GM12892 (cell line): ENCODE data around the gene RPTOR.

Source experiments
- POLR2A ChIP-seq: IDR thresholded peaks from 2 replicates; pipeline ENCODE4 v1.6.1; 2011; ENCODE audit warnings: low read depth, low read length, control low read depth
- TAF1 ChIP-seq: IDR thresholded peaks from 2 replicates; pipeline ENCODE4 v1.6.1; 2011; ENCODE audit warnings: low read depth, mild to moderate bottlenecking, control low read depth, low read length, borderline replicate concordance

GRCh38 chr17:81009136-81009535, 464.5 kb downstream of the RPTOR start:
- TF ChIP-seq POLR2A (no peak), TAF1 (no peak)
